CD4-positive, alpha-beta T cell treated with Interleukin-15 for 1 hour (primary cell): Measurements from ENCODE around the gene ARHGAP32.
"Not testable (repeated sequence)": the region's sequence is repeated elsewhere in the genome, so short reads cannot be mapped to it uniquely, and the experiment has no call there.

Experiments used
- DNase-seq: peaks from one replicate; pipeline ENCODE4 v3.0.0-alpha.2; 2020

The ARHGAP32 gene

GRCh38 chr11:129195682-129196081, 3.6 kb upstream of the ARHGAP32 start:
- DNase-seq = no peak

GRCh38 chr11:129191649-129192048, 476 bp downstream of the ARHGAP32 start:
- no peak for DNase-seq

- no peak for DNase-seq
Measured at GRCh38 chr11:129190087-129190486, 2.0 kb downstream of the ARHGAP32 start.

GRCh38 chr11:129189646-129190045, 2.5 kb downstream of the ARHGAP32 start:
- DNase-seq = no peak

- not testable (repeated sequence) for DNase-seq
Measured at GRCh38 chr11:129185082-129185481, 7.0 kb downstream of the ARHGAP32 start.

GRCh38 chr11:129184581-129184980, 7.5 kb downstream of the ARHGAP32 start:
- no peak for DNase-seq

GRCh38 chr11:129167315-129167714, 24.8 kb downstream of the ARHGAP32 start:
- no peak for DNase-seq

GRCh38 chr11:129163714-129164164, 28.4 kb downstream of the ARHGAP32 start:
- no peak for DNase-seq

- not testable (repeated sequence) for DNase-seq
Measured at GRCh38 chr11:129157080-129157479, 35.0 kb downstream of the ARHGAP32 start.

- DNase-seq = no peak
Measured at GRCh38 chr11:129155745-129156144, 36.4 kb downstream of the ARHGAP32 start.

- no peak for DNase-seq
Measured at GRCh38 chr11:129148487-129148886, 43.6 kb downstream of the ARHGAP32 start.

GRCh38 chr11:129146191-129146590, 45.9 kb downstream of the ARHGAP32 start:
- DNase-seq = no peak

GRCh38 chr11:129145276-129145675, 46.8 kb downstream of the ARHGAP32 start:
- DNase-seq = no peak

- DNase-seq = no peak
Measured at GRCh38 chr11:129144256-129144655, 47.9 kb downstream of the ARHGAP32 start.

- DNase-seq = no peak
Measured at GRCh38 chr11:129143335-129143734, 48.8 kb downstream of the ARHGAP32 start.

- DNase-seq = no peak
Measured at GRCh38 chr11:129141748-129142523, 50.2 kb downstream of the ARHGAP32 start.

GRCh38 chr11:129131316-129131715, 60.8 kb downstream of the ARHGAP32 start:
- DNase-seq = no peak

- not testable (repeated sequence) for DNase-seq
Measured at GRCh38 chr11:129128881-129129620, 63.1 kb downstream of the ARHGAP32 start.

- DNase-seq = no peak
Measured at GRCh38 chr11:129119036-129119435, 73.1 kb downstream of the ARHGAP32 start.

- DNase-seq = no peak
Measured at GRCh38 chr11:129117595-129118350, 74.4 kb downstream of the ARHGAP32 start.

- no peak for DNase-seq
Measured at GRCh38 chr11:129115652-129116586, 76.2 kb downstream of the ARHGAP32 start.

GRCh38 chr11:129109701-129110100, 82.4 kb downstream of the ARHGAP32 start:
- no peak for DNase-seq
